ENCODE data around the gene MARCHF3. TPM values are rescaled to one million over a fixed set of nuclear protein-coding genes. Genes with fewer than 3 reads are reported as not detected.

The MARCHF3 gene
- total and polyA plus RNA-seq, 7 donors: 4.4 to 31.8 (median 14.6) TPM

GRCh38 chr5:126878085-126878484, 152.3 kb downstream of the MARCHF3 start:
- Histone ChIP-seq H3K27me3 (no peaks in the 10 kb centered on the region), H3K4me1 (peaks cover 0 to 40% (median 30%) of the 10 kb centered on the region in 4 donors), H3K27ac (peak overlapping the region in 1 of 4 donors; percentile 36), H3K4me3 (no peak overlapping the region), H3K36me3 (no peaks in the 10 kb centered on the region), H3K9me3 (no peaks in the 10 kb centered on the region)
- intact Hi-C loops (cut with DNase I): no loop called here
- TF ChIP-seq EP300 (IDR thresholded peaks at IDR 0.05) (no peak), POLR2A (IDR thresholded peaks at IDR 0.05) (no peak), POLR2AphosphoS5 (IDR thresholded peaks at IDR 0.05) (no peak), CTCF (IDR thresholded peaks at IDR 0.05) (no peak)
- no peak for DNase-seq
- 84 to 87% methylated on average over 13 of the region's 13 CpGs for WGBS, 2 donors

- H3K4me3 ChIP-seq: no peak overlapping the region
- H3K9me3 ChIP-seq: no peaks in the 10 kb centered on the region
- no peaks in the 10 kb centered on the region for H3K27me3 ChIP-seq
- H3K27ac ChIP-seq: peak overlapping the region in 1 of 4 donors; percentile 36
- intact Hi-C loops (cut with DNase I): no loop called here
- no peaks in the 10 kb centered on the region for H3K36me3 ChIP-seq
- peaks cover 0 to 40% (median 30%) of the 10 kb centered on the region in 4 donors for H3K4me1 ChIP-seq
- no peak for DNase-seq
- peak in 3 of 4 donors; percentile 8 to 70 (median 59) for TF ChIP-seq POLR2AphosphoS5 (IDR thresholded peaks at IDR 0.05)
- no peak for TF ChIP-seq EP300 (IDR thresholded peaks at IDR 0.05)
- 71 to 82% methylated on average over 7 of the region's 7 CpGs for WGBS, 2 donors
Measured at GRCh38 chr5:126877602-126878001, 152.8 kb downstream of the MARCHF3 start.

- H3K36me3 ChIP-seq: no peaks in the 10 kb centered on the region
- DNase-seq: no peak
- peaks cover 0 to 40% (median 30%) of the 10 kb centered on the region in 4 donors for H3K4me1 ChIP-seq
- intact Hi-C loops (cut with DNase I): no loop called here
- H3K27ac ChIP-seq: no peak overlapping the region
- TF ChIP-seq CTCF (IDR thresholded peaks at IDR 0.05) (no peak), POLR2AphosphoS5 (IDR thresholded peaks at IDR 0.05) (peak; percentile 48 to 85 (median 76)), EP300 (IDR thresholded peaks at IDR 0.05) (peak in 1 of 4 donors; percentile 30)
- WGBS, 2 donors: 79 to 82% methylated on average over 13 of the region's 13 CpGs
- no peak overlapping the region for H3K4me3 ChIP-seq
- H3K27me3 ChIP-seq: no peaks in the 10 kb centered on the region
- no peaks in the 10 kb centered on the region for H3K9me3 ChIP-seq
Measured at GRCh38 chr5:126875303-126875785, 155.0 kb downstream of the MARCHF3 start.

- 89 to 94% methylated on average over 11 of the region's 11 CpGs for WGBS, 2 donors
- intact Hi-C loops (cut with DNase I): no loop called here
- no peak for TF ChIP-seq POLR2AphosphoS5 (IDR thresholded peaks at IDR 0.05)
- no peak overlapping the region for H3K27ac ChIP-seq
- H3K4me3 ChIP-seq: no peak overlapping the region
- no peaks in the 10 kb centered on the region for H3K9me3 ChIP-seq
- H3K36me3 ChIP-seq: no peaks in the 10 kb centered on the region
- peaks cover 0 to 42% (median 35%) of the 10 kb centered on the region in 4 donors for H3K4me1 ChIP-seq
- no peak for DNase-seq
- peaks cover 0 to 6% (median 0%) of the 10 kb centered on the region in 3 donors for H3K27me3 ChIP-seq
Measured at GRCh38 chr5:126872561-126873354, 157.6 kb downstream of the MARCHF3 start.

- no peak for DNase-seq
- Histone ChIP-seq H3K4me1 (peaks cover 0 to 29% (median 27%) of the 10 kb centered on the region in 4 donors), H3K4me3 (no peak overlapping the region), H3K27ac (no peak overlapping the region), H3K27me3 (peaks cover 0 to 6% (median 0%) of the 10 kb centered on the region in 3 donors), H3K36me3 (no peaks in the 10 kb centered on the region), H3K9me3 (no peaks in the 10 kb centered on the region)
- 95 to 96% methylated on average over 6 of the region's 6 CpGs for WGBS, 2 donors
- intact Hi-C loops (cut with DNase I): no loop called here
- no peak for TF ChIP-seq CTCF (IDR thresholded peaks at IDR 0.05)
- TF ChIP-seq EP300 (IDR thresholded peaks at IDR 0.05): no peak
- no peak for TF ChIP-seq POLR2AphosphoS5 (IDR thresholded peaks at IDR 0.05)
- TF ChIP-seq POLR2A (IDR thresholded peaks at IDR 0.05): no peak
Measured at GRCh38 chr5:126871441-126871840, 158.9 kb downstream of the MARCHF3 start.
